GM18499 (cell line): ENCODE data around the gene KCNC4.

ENCODE experiments used
- ATAC-seq: cut with Tn5 transposase; IDR thresholded peaks from one replicate; pipeline ENCODE4 v1.9.1; 2021; ENCODE audit warnings: moderate number of reproducible peaks; ENCODE audit not compliant: insufficient read depth, unreplicated experiment

Gene KCNC4

GRCh38 chr1:110228381-110228780 lies 18.3 kb downstream of the KCNC4 start:
- ATAC-seq = no peak

GRCh38 chr1:110228869-110229268 lies 18.8 kb downstream of the KCNC4 start:
- no peak for ATAC-seq

GRCh38 chr1:110229348-110230001 lies 19.4 kb downstream of the KCNC4 start:
- no peak for ATAC-seq

DNA sequence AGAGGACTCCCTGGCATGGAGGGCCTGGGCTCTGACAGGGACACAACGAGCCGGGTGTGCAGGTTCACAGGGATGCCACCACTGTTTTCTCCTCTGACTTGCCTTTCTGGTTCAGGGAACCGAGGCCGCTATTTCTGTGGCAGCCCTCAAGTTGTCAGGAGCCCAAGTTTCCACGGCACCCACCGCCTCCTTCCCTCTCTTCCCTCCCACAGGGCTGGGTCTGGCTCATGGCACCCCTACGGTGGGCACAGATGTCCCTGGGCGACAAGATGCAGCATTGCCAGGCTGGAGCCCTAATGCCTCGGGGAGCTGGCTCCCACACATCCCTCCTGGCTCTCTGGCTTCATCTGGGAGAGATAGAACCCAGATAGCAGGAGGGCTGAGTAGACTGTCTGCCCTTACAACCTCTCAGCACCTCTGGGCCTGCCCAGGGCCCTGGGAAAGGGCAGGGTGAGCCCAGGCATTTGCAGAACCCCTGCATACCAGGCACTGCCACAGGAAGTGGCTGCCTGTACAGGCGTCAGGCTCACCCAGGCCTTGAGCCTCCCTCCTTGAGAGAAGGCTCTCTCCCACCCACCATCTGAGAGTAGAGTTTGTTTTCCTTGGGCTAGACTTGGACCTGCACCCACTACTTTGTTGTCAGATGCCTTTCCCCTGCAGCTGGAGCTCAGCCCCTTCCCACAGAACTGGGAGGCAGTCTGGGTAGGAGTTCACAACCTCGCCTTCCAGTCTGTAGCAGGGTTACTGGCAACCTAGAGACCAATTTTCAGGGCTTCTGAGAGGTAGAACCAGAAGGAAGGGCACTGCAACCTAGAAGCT lies 20.5 kb downstream of the KCNC4 start:
- ATAC-seq = no peak

GRCh38 chr1:110233861-110234260 lies 23.7 kb downstream of the KCNC4 start:
- no peak for ATAC-seq

DNA sequence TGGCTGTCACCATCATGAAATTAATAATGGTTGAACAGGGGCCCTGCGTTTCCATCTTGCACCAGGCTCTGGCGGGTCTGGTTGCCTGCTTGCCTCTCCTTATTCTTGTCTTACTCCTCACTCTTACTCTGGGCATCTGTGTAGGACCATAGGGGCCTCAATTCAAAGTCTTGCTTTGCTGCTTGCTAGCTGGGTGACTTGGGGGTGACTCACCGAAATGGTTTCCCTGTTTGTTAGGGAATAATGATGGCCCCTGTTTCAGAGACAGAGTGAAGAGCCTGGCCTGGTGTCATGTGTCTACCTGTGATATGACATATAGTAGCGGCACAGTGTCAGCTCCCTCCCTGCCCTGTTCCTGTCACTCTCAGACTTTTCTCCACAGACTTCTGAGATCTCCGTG lies 24.6 kb downstream of the KCNC4 start:
- no peak for ATAC-seq

DNA sequence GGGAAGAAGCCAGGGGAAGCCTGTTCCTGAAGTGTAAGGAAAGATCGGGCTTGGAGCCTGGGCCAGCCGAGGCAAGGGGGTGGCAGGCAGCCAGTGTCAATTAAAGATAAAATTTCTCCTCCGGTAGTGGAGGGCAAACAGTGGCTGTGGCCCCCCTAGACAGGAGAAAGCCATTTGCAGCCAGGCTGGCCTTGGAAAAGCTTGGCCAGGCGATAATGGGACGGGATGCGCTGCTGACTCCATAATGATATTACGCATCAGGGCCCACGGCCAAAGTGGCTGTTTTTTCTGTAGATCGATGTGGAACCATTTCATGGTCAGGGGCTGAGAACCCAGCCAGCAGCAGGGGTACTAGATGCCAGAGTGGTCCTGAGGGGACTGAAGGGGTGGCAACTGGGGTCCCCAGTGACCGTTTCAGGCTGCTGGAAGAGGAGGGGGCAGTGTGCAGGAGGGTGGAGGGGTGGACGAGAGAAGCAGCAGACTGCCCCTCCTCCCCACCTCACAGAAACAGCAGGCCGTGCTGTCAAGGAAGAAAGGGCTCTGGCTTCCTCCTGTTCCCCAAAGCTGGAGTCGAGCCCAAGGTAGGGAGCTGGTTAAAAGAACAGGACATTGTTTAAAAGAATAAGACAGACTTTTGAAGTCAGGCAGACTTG lies 25.2 kb downstream of the KCNC4 start:
- ATAC-seq = no peak

GRCh38 chr1:110235834-110236682 lies 25.9 kb downstream of the KCNC4 start:
- peak; percentile 38 for ATAC-seq

GRCh38 chr1:110237386-110238152 lies 27.5 kb downstream of the KCNC4 start:
- ATAC-seq = no peak

- no peak for ATAC-seq
Observed at GRCh38 chr1:110239441-110240430, 29.6 kb downstream of the KCNC4 start.

DNA sequence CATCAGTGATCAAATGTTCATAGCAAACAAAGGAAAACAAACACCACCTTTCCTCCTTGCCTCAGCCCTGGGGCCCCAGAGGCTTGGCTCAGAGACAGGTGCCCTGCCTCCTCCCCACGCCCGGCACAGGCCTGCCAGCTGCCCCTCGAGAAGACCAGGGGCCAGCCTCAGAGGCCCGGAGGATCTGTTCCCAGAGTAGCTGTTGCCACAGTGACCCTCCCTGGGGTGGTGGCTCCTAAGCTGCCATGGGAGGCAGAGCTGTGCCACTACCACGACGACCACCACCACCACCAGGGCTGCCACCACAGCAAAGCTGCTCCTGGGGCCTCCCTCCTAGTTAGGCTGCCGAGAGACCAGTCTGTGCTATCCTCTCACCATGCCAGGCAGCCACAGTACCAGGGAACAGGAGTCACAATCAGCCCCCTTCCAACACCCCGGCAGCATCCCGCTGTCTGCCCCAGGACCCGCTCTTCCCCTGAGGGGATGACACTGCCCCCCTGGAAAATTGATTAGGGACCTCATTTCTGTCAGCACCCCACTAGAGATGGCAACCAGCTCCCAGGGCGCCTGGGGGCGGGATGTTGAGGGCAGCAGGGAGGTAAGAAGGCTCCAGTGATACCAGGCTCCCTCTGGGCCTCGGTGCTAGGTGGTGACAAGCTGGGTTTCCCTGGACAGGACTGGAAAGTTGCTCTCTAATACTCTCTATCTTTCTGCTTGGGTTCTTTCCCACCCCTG lies 30.5 kb downstream of the KCNC4 start:
- no peak for ATAC-seq

GRCh38 chr1:110241516-110241915 lies 31.4 kb downstream of the KCNC4 start:
- ATAC-seq = no peak

DNA sequence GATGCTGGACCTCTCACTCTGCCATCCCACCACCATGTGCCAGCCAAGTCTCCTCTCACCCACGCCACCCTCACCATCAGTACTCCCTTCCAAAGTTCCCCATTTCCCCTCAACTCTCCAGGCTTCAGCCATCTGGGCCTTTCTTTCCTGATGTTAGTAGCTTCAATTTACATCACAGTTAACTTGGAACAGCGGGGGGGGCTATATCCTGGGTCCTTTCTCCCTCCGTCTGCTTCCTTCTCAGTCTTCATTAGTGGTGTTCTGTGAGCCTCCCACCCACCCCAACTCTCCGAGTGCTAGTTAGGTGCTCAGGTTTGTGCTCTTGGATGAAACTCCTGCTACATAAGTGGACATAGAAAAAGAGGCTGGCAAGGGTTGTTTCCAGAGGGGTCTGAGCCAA lies 31.9 kb downstream of the KCNC4 start:
- no peak for ATAC-seq

DNA sequence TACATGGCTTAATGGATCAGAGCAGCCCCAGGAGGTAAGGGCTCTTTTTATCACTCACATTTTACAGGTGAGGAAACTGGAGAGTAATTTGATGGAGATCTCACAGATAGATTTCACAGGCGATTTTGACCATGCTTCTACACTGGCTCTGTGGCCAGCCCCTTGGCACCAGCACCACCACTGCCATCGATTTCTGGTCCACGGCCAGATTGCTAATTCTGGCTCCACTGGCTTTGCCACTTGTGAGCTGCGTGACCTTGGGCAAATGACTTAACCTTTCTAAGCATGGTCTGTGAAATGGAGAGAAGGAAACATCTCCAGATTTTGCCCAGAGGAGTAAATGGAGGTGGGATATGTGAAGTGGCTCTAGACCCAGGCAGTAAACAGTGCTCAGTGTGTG lies 32.6 kb downstream of the KCNC4 start:
- ATAC-seq = no peak

DNA sequence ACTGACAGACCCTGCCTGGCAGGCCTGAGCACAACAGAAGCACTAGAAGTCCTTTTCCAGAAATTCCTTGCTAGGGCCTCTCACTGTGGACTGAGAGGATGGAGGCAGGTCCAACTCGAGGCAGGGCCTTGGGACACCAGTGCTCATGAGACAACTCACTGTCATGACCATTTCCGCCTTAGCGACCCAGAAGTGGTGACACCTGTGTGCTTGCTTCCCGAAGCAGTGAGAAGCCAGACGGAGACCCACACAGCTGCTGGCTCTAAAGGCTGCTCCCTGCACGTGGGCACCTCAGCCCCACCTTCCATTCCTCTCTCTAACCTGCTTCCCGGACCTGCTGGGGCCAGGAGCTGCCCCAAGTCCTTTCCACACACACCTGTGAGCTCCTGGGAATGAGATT lies 33.0 kb downstream of the KCNC4 start:
- ATAC-seq = no peak

DNA sequence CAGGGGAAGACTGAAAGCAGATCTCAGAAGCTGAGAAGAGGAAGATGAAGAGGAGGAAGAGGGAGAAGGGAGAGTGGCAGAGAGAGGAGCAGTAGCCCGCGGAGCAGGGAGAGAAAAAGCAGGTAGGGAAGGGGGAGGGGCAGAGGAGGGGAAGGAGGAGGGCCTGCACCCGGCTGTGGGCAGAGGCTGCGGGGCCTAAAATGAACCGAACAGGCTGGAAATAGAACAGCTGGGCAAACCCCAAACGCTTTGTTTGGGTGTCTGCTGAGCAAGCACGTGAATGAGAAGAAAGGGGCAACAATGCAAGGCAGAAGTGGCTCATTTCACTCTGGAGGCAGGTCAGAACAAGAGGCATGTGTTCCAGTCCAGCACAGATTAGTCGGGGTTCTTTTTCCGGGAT lies 33.5 kb downstream of the KCNC4 start:
- no peak for ATAC-seq

GRCh38 chr1:110245876-110246620 lies 35.9 kb downstream of the KCNC4 start:
- ATAC-seq = no peak
